Hepatocyte (in vitro differentiated cells): ENCODE data around the gene RAB38. TPM values are rescaled to one million over a fixed set of nuclear protein-coding genes. Genes with fewer than 3 reads are reported as not detected.

Experiments
- DNase-seq: peaks from one replicate; pipeline ENCODE4 v3.0.0-alpha.2; 2016; ENCODE audit warnings: low spot score
- H2AFZ ChIP-seq: fragments of 200-600 bp; sonication (generic); 2 replicates; pipeline ENCODE4 v1.6.0; 2016; ENCODE audit warnings: antibody characterized with exemption, mild to moderate bottlenecking
- H3K27ac ChIP-seq: fragments of 200-600 bp; sonication (generic); 2 replicates; pipeline ENCODE4 v1.5.1; 2016; ENCODE audit warnings: mild to moderate bottlenecking
- H3K27me3 ChIP-seq: fragments of 200-600 bp; sonication (generic); 2 replicates; pipeline ENCODE4 v1.6.1; 2016
- H3K36me3 ChIP-seq: fragments of 200-600 bp; sonication (generic); replicated peaks from 2 replicates; pipeline ENCODE4 v1.5.1; 2016; ENCODE audit warnings: low read depth; ENCODE audit not compliant: insufficient read depth
- H3K4me1 ChIP-seq: fragments of 200-600 bp; sonication (generic); 2 replicates; pipeline ENCODE4 v1.5.1; 2016; ENCODE audit warnings: mild to moderate bottlenecking, moderate library complexity; ENCODE audit not compliant: insufficient read depth
- H3K4me2 ChIP-seq: fragments of 200-600 bp; sonication (generic); 2 replicates; pipeline ENCODE4 v1.6.0; 2016
- H3K4me3 ChIP-seq: fragments of 200-600 bp; sonication (generic); 2 replicates; pipeline ENCODE4 v1.5.1; 2016; ENCODE audit warnings: mild to moderate bottlenecking
- H3K79me2 ChIP-seq: fragments of 200-600 bp; sonication (generic); 2 replicates; pipeline ENCODE4 v1.6.0; 2017; ENCODE audit warnings: mild to moderate bottlenecking
- H3K9me2 ChIP-seq: fragments of 200-600 bp; sonication (generic); replicated peaks from 2 replicates; pipeline ENCODE4 v1.6.0; 2017; ENCODE audit warnings: mild to moderate bottlenecking; ENCODE audit not compliant: insufficient read depth
- H3K9me3 ChIP-seq: fragments of 200-600 bp; sonication (generic); 2 replicates; pipeline ENCODE4 v1.5.1; 2016; ENCODE audit warnings: low read depth, mild to moderate bottlenecking
- H4K20me1 ChIP-seq: fragments of 200-600 bp; sonication (generic); 2 replicates; pipeline ENCODE4 v1.6.0; 2016; ENCODE audit warnings: mild to moderate bottlenecking; ENCODE audit not compliant: insufficient read depth, poor library complexity, severe bottlenecking
- EZH2 ChIP-seq: fragments of 200-600 bp; sonication (generic); IDR thresholded peaks from 2 replicates; pipeline ENCODE4 v1.6.1; 2016; ENCODE audit warnings: antibody characterized with exemption, mild to moderate bottlenecking, borderline replicate concordance
- EZH2phosphoT487 ChIP-seq: fragments of 200-600 bp; sonication (generic); IDR thresholded peaks from one replicate; pipeline ENCODE4 v1.6.1; 2018; ENCODE audit warnings: antibody characterized with exemption, mild to moderate bottlenecking, low read depth, moderate library complexity; ENCODE audit not compliant: unreplicated experiment, severe bottlenecking
- WGBS: methylation state at CpG from one replicate; pipeline ENCODE4 v1.1.6; 2016; ENCODE audit warnings: low lambda C conversion rate; ENCODE audit errors: missing lambda C conversion rate; 5-methylcytosine and 5-hydroxymethylcytosine counted together
- polyA plus RNA-seq: library from polyadenylated mRNA; unstranded; fragments of >200 nt; fragmentation: Nextera tagmentation; extraction: Ambion mirVana; gene quantifications from 2 replicates; pipeline ENCODE4 v1.2.1, GENCODE V29; 2016
- total RNA-seq: library from RNA; depleted of rRNA; stranded (reverse); fragments of >200 nt; gene quantifications from 2 replicates; pipeline ENCODE4 v1.2.3, GENCODE V29; 2014
- TF ChIP-seq, protein P1 (sequence below): fragments of 200-600 bp; sonication (generic); IDR thresholded peaks from 2 replicates; pipeline ENCODE4 v1.5.1; 2016; ENCODE audit warnings: antibody characterized with exemption, mild to moderate bottlenecking; ENCODE audit not compliant: poor library complexity

RAB38 gene
- total and polyA plus RNA-seq, 2 experiments from 2014 or later: 14.6 to 14.8 TPM

GRCh38 chr11:88171982-88172381 lies 3.3 kb downstream of the RAB38 start:
- DNase-seq: no peak
- TF ChIP-seq, protein P1, sequence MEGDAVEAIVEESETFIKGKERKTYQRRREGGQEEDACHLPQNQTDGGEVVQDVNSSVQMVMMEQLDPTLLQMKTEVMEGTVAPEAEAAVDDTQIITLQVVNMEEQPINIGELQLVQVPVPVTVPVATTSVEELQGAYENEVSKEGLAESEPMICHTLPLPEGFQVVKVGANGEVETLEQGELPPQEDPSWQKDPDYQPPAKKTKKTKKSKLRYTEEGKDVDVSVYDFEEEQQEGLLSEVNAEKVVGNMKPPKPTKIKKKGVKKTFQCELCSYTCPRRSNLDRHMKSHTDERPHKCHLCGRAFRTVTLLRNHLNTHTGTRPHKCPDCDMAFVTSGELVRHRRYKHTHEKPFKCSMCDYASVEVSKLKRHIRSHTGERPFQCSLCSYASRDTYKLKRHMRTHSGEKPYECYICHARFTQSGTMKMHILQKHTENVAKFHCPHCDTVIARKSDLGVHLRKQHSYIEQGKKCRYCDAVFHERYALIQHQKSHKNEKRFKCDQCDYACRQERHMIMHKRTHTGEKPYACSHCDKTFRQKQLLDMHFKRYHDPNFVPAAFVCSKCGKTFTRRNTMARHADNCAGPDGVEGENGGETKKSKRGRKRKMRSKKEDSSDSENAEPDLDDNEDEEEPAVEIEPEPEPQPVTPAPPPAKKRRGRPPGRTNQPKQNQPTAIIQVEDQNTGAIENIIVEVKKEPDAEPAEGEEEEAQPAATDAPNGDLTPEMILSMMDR: no peak
- TF ChIP-seq EZH2phosphoT487 (no peak), EZH2 (no peak)
- Histone ChIP-seq H3K9me2 (no peaks in the 10 kb centered on the region), H3K9me3 (no peaks in the 10 kb centered on the region), H3K4me2 (no peak overlapping the region), H3K4me3 (no peak overlapping the region), H4K20me1 (no peaks in the 10 kb centered on the region), H3K27me3 (no peaks in the 10 kb centered on the region), H3K4me1 (peaks cover 19% of the 10 kb centered on the region), H3K36me3 (no peaks in the 10 kb centered on the region), H2AFZ (no peak overlapping the region), H3K79me2 (peaks cover 23% of the 10 kb centered on the region), H3K27ac (no peak overlapping the region)
- WGBS: 67% methylated on average over 2 of the region's 2 CpGs

GRCh38 chr11:88170673-88171072 lies 4.6 kb downstream of the RAB38 start:
- Histone ChIP-seq H4K20me1 (no peaks in the 10 kb centered on the region), H3K4me3 (no peak overlapping the region), H3K27ac (no peak overlapping the region), H3K9me3 (no peaks in the 10 kb centered on the region), H3K4me2 (no peak overlapping the region), H3K9me2 (no peaks in the 10 kb centered on the region), H2AFZ (no peak overlapping the region), H3K79me2 (peaks cover 23% of the 10 kb centered on the region), H3K27me3 (no peaks in the 10 kb centered on the region), H3K4me1 (peaks cover 16% of the 10 kb centered on the region), H3K36me3 (no peaks in the 10 kb centered on the region)
- DNase-seq: no peak
- TF ChIP-seq, protein P1: no peak
- no peak for TF ChIP-seq EZH2phosphoT487
- TF ChIP-seq EZH2: no peak
- WGBS: 71% methylated on average over 2 of the region's 2 CpGs

GRCh38 chr11:88169881-88170280 lies 5.4 kb downstream of the RAB38 start:
- 89% methylated on average over 4 of the region's 4 CpGs for WGBS
- no peak for TF ChIP-seq EZH2

DNA sequence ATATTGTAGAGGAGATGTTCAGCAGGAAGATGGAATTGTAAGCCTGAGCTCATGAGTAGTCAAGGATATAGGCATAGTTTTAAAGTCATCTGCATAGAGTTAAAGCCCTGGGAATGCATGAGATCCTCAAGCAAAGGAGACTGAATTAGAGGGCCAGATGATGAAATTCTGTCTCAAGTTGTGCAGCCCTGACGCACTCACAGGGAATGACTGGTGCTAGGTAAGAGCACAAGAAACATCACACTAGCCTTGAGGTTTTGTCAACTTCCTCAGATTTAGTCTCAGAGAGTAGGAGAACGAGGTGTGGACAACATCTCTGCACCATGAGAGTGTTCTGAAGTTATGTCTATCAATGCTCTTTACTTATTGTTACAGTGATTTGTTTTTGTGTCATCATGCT lies 5.8 kb downstream of the RAB38 start:
- WGBS: 94% methylated on average over 2 of the region's 2 CpGs

More at GRCh38 chr11:88169881-88170280, 5.4 kb downstream of the RAB38 start:
- H3K9me2 ChIP-seq: no peaks in the 10 kb centered on the region
- H4K20me1 ChIP-seq: no peaks in the 10 kb centered on the region
- H3K27me3 ChIP-seq: no peaks in the 10 kb centered on the region
- no peak overlapping the region for H3K4me2 ChIP-seq
- peaks cover 12% of the 10 kb centered on the region for H3K4me1 ChIP-seq
- H2AFZ ChIP-seq: no peak overlapping the region
- H3K36me3 ChIP-seq: no peaks in the 10 kb centered on the region
- H3K9me3 ChIP-seq: no peaks in the 10 kb centered on the region
- no peak overlapping the region for H3K27ac ChIP-seq
- H3K4me3 ChIP-seq: no peak overlapping the region
- peaks cover 23% of the 10 kb centered on the region for H3K79me2 ChIP-seq
- DNase-seq: no peak

More for the DNA sequence above, 5.8 kb downstream of the RAB38 start:
- Histone ChIP-seq H3K4me2 (no peak overlapping the region), H2AFZ (no peak overlapping the region), H3K4me1 (peaks cover 8% of the 10 kb centered on the region), H3K27me3 (no peaks in the 10 kb centered on the region), H3K9me2 (no peaks in the 10 kb centered on the region), H3K79me2 (peaks cover 23% of the 10 kb centered on the region), H3K36me3 (no peaks in the 10 kb centered on the region), H3K27ac (no peak overlapping the region), H3K9me3 (no peaks in the 10 kb centered on the region), H4K20me1 (no peaks in the 10 kb centered on the region), H3K4me3 (no peak overlapping the region)
- TF ChIP-seq, protein P1: no peak
- DNase-seq: no peak
